Thyroid gland (tissue), 4 donors: ENCODE measurements around the gene RAI1.

Experiments
- POLR2A ChIP-seq, 2 donors: fragments of 450-650 bp; IDR thresholded peaks; one replicate each; pipeline ENCODE4 v1.6.1; 2017; ENCODE audit warnings: antibody characterized with exemption in 2 of 2, mild to moderate bottlenecking in 2 of 2, moderate library complexity in 1 of 2
- TF ChIP-seq, protein P1 (sequence below), 6 experiments: fragments of 200-600 bp in 3 of 6; fragments of 450-650 bp in 3 of 6; sonication (generic) in 3 of 6; IDR thresholded peaks; one replicate each; pipeline ENCODE4 v1.5.1; 2016 to 2019; ENCODE audit warnings: antibody characterized with exemption in 6 of 6, mild to moderate bottlenecking in 2 of 6, inconsistent platforms in 1 of 6, moderate library complexity in 1 of 6

DNA sequence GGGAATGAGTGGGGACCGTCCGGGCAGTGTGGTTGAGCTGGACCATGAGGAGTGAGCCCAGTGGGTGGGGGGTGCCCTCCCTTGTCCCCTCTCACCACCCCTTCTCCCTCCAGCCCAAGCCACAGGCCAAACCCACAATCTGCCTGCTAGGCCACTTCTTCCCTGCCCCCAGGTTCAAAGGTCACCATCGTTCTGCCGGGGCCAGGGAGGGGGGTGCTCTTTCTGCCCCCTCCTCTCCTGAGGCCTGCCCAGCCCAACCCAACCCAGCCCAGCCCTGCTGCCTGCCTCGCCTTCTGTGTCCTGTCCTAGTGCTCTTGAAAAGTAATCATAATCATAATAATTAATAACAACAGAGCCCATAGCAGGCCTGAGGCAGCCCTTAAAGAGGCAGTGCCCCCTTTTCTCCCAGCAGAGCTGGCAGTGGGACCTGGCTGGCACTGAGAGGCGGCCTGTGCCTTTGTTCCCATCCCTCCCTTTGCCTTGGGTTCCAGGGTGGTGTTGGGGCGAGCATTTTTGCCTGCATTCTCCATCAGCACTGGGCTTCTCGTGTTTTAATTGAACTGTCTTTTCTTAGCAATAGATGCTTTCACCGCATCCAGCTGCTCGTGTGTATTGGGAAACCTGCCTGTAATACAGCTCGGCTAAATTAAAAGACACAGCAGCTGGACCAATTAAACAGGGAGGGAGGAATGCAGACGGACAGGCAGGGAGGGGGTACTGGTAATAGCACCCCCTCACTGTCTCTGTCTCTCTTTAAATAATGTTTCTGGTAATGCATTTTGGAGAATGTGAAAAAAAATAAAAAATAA lies 108.8 kb downstream of the RAI1 start:
- no peak for TF ChIP-seq POLR2A (IDR thresholded peaks at IDR 0.05)
- TF ChIP-seq, protein P1, sequence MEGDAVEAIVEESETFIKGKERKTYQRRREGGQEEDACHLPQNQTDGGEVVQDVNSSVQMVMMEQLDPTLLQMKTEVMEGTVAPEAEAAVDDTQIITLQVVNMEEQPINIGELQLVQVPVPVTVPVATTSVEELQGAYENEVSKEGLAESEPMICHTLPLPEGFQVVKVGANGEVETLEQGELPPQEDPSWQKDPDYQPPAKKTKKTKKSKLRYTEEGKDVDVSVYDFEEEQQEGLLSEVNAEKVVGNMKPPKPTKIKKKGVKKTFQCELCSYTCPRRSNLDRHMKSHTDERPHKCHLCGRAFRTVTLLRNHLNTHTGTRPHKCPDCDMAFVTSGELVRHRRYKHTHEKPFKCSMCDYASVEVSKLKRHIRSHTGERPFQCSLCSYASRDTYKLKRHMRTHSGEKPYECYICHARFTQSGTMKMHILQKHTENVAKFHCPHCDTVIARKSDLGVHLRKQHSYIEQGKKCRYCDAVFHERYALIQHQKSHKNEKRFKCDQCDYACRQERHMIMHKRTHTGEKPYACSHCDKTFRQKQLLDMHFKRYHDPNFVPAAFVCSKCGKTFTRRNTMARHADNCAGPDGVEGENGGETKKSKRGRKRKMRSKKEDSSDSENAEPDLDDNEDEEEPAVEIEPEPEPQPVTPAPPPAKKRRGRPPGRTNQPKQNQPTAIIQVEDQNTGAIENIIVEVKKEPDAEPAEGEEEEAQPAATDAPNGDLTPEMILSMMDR (IDR thresholded peaks at IDR 0.05) = no peak
